ENCODE measurements around the gene BCDIN3D.

Gene BCDIN3D

DNA sequence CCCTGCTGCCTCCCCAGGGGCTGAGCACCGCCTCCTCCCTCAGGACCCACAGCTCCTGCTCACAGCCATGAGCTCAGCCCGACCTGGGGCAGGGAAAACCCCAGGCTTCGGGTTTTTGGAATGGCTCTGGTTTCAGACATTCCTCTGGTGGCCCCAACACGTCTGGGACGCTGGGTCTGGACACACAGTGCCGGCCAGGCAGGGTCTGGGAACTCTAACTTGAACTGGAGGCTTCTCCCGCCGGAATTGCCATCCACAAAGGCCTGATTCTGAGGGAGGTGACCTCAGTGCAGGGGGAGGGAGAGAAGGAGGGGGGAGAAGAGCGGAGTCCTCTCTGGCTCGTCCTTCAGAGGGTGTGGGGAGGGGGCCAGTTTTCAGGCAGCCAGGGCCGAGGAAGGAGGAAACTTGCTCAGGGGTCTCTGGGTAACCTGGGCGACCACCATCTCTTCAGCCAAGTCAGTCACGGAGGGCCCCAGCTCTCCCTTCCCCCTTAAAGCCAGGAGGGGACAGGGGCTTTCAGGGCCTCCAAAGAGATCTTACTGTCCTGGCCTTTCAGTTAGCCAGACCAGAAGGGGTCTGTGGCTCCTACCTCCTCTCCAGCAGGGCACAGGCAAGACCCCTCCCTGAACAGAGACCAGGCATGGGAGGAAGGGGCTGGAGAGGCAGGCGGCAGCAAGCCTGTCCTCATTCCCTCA is 34.1 kb downstream of the BCDIN3D start:
- Histone ChIP-seq H3K4me3 (ENCODE audit: insufficient read depth, low read depth, low read length, poor library complexity, severe bottlenecking) (no peak overlapping the region), H3K9me3 (ENCODE audit: control insufficient read depth, low read length) (no peaks in the 10 kb centered on the region), H3K27ac (ENCODE audit: insufficient read depth, low read length, poor library complexity, severe bottlenecking) (no peak overlapping the region), H3K4me1 (ENCODE audit: control insufficient read depth, insufficient read depth, low read length, poor library complexity, severe bottlenecking) (no peaks in the 10 kb centered on the region), H3K27me3 (replicated peaks; ENCODE audit: control insufficient read depth, insufficient read depth, low read length, poor library complexity, severe bottlenecking) (no peaks in the 10 kb centered on the region), H3K36me3 (ENCODE audit: control insufficient read depth, insufficient read depth, low read length) (peaks cover 6% of the 10 kb centered on the region)
- no peak for DNase-seq

DNA sequence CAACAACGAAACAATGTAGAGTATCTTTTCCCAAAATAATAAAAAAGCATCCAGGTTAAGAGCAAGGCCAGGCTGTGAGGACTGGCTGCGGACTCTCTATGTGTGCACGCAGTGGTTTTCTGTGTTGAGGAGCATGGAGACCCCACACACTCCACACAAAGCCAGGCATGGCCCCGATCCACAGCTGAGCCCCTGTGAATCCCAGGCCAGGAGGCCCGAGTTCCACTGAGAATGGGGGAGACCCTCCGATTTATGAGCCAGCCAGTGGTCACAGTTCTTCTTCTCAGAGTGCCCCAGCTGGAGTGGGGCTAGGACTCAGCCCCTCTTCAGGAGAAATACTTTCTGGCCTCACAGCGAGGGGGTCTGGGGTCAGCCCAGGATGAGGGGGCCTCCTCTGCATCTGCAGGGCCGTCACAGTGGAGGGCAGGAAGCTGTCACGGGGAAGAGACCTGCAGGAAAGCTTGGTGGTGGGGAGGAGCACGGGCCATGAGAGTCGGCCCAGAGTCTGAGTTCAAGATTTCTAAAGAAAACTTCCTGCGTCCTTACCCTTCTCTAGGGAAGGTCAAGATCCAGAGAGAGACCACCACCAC is 34.8 kb downstream of the BCDIN3D start:
- Histone ChIP-seq H3K4me3 (ENCODE audit: insufficient read depth, low read depth, low read length, poor library complexity, severe bottlenecking) (no peak overlapping the region), H3K36me3 (ENCODE audit: control insufficient read depth, insufficient read depth, low read length) (peaks cover 6% of the 10 kb centered on the region), H3K4me1 (ENCODE audit: control insufficient read depth, insufficient read depth, low read length, poor library complexity, severe bottlenecking) (no peaks in the 10 kb centered on the region), H3K27me3 (replicated peaks; ENCODE audit: control insufficient read depth, insufficient read depth, low read length, poor library complexity, severe bottlenecking) (no peaks in the 10 kb centered on the region), H3K9me3 (ENCODE audit: control insufficient read depth, low read length) (no peaks in the 10 kb centered on the region), H3K27ac (ENCODE audit: insufficient read depth, low read length, poor library complexity, severe bottlenecking) (no peak overlapping the region)
- DNase-seq = no peak

DNA sequence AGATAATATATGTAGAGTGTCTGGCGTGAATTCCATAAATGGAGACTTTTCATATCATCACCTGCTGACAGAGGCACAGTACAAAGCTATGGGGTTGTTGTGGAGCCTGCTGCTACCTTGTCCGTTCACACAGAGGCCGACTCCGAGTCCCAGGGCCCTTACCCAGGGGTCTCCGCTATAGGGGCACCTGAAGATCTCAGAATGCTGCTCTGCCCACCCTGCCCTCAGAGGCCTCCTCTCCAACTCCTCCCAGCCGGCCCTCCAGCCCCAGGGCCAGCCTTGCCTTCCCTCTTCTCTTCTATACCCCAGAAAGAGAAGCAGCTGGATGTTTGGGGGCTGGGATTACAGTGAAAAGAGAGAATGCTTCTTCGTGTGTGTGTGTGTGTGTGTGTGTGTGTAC is 36.0 kb downstream of the BCDIN3D start:
- DNase-seq = no peak
- Histone ChIP-seq H3K27ac (ENCODE audit: insufficient read depth, low read length, poor library complexity, severe bottlenecking) (no peak overlapping the region), H3K36me3 (ENCODE audit: control insufficient read depth, insufficient read depth, low read length) (peaks cover 6% of the 10 kb centered on the region), H3K27me3 (replicated peaks; ENCODE audit: control insufficient read depth, insufficient read depth, low read length, poor library complexity, severe bottlenecking) (no peaks in the 10 kb centered on the region), H3K9me3 (ENCODE audit: control insufficient read depth, low read length) (no peaks in the 10 kb centered on the region), H3K4me1 (ENCODE audit: control insufficient read depth, insufficient read depth, low read length, poor library complexity, severe bottlenecking) (no peaks in the 10 kb centered on the region), H3K4me3 (ENCODE audit: insufficient read depth, low read depth, low read length, poor library complexity, severe bottlenecking) (no peak overlapping the region)

DNA sequence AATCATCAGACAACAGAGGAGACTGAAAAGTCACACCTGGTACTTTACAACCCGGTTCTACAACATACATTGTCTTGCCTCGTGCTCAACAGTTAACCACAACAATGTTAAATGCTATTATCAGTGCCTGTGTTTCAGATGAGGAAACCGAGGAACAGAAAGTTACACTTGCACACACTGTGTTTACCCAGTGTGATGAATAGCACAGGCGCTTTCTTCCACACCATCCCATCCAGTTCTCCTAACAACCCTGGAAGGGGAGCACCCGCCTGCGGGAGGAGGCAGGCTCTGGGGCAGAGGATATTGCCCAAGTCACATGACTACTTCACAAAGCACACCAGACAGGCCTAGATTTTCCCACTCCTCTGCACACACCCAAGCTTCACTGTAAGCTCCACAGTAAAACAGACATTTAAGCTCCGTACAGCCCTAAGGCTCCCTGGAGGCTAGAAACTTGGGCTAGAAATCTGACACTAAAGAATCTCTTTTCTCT is 36.5 kb downstream of the BCDIN3D start:
- peaks cover 10% of the 10 kb centered on the region for H3K36me3 ChIP-seq (ENCODE audit: control insufficient read depth, insufficient read depth, low read length)
- no peaks in the 10 kb centered on the region for H3K9me3 ChIP-seq (ENCODE audit: control insufficient read depth, low read length)
- DNase-seq = no peak
- H3K27ac ChIP-seq (ENCODE audit: insufficient read depth, low read length, poor library complexity, severe bottlenecking) = no peak overlapping the region
- H3K4me3 ChIP-seq (ENCODE audit: insufficient read depth, low read depth, low read length, poor library complexity, severe bottlenecking) = no peak overlapping the region
- no peaks in the 10 kb centered on the region for H3K4me1 ChIP-seq (ENCODE audit: control insufficient read depth, insufficient read depth, low read length, poor library complexity, severe bottlenecking)
- H3K27me3 ChIP-seq (replicated peaks; ENCODE audit: control insufficient read depth, insufficient read depth, low read length, poor library complexity, severe bottlenecking) = no peaks in the 10 kb centered on the region

DNA sequence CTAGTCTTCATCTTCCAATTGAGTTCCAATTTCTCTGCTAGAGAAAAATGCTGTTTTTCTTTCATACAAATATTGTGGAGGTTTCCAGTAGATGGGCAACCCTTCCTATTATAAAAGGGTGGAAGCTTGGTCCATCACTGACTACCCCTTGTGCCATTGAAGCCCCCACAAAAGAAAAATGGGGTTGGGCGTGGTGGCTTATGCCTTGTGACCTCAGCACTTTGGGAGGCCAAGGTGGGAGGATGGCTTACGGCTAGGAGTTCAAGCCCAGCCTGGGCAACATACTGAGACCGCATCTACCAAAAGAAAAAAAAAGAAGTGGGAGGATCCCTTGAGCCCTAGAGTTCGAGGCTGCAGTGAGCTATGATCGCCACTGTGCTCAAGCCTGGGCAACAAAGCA is 37.5 kb downstream of the BCDIN3D start:
- H3K27ac ChIP-seq (ENCODE audit: insufficient read depth, low read length, poor library complexity, severe bottlenecking) = no peak overlapping the region
- no peaks in the 10 kb centered on the region for H3K9me3 ChIP-seq (ENCODE audit: control insufficient read depth, low read length)
- H3K4me3 ChIP-seq (ENCODE audit: insufficient read depth, low read depth, low read length, poor library complexity, severe bottlenecking) = no peak overlapping the region
- no peak for DNase-seq
- peaks cover 13% of the 10 kb centered on the region for H3K36me3 ChIP-seq (ENCODE audit: control insufficient read depth, insufficient read depth, low read length)
- H3K27me3 ChIP-seq (replicated peaks; ENCODE audit: control insufficient read depth, insufficient read depth, low read length, poor library complexity, severe bottlenecking) = no peaks in the 10 kb centered on the region
- H3K4me1 ChIP-seq (ENCODE audit: control insufficient read depth, insufficient read depth, low read length, poor library complexity, severe bottlenecking) = no peaks in the 10 kb centered on the region

DNA sequence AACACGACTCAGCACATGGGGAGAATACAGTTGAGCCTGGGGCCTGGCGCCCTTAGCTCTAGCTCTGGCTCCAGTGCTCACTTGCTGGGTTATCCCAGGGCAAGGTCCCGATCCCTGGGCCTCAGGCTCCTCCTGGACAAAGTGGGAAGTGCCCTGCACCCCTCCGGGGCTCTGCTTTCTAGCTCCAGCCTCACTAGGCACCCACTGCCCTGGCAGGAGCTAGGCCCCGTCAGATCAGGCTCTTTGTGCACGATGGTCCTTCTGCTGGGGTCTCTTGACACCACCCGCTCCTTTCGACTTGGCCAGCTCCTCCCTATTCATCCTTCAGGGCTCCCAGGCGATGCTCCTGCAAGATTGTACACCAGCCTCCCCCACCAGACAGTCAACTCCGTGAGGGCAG is 38.1 kb downstream of the BCDIN3D start:
- H3K4me3 ChIP-seq (ENCODE audit: insufficient read depth, low read depth, low read length, poor library complexity, severe bottlenecking) = no peak overlapping the region
- DNase-seq = no peak
- H3K9me3 ChIP-seq (ENCODE audit: control insufficient read depth, low read length) = no peaks in the 10 kb centered on the region
- no peaks in the 10 kb centered on the region for H3K27me3 ChIP-seq (replicated peaks; ENCODE audit: control insufficient read depth, insufficient read depth, low read length, poor library complexity, severe bottlenecking)
- H3K27ac ChIP-seq (ENCODE audit: insufficient read depth, low read length, poor library complexity, severe bottlenecking) = no peak overlapping the region
- no peaks in the 10 kb centered on the region for H3K4me1 ChIP-seq (ENCODE audit: control insufficient read depth, insufficient read depth, low read length, poor library complexity, severe bottlenecking)
- H3K36me3 ChIP-seq (ENCODE audit: control insufficient read depth, insufficient read depth, low read length) = peaks cover 13% of the 10 kb centered on the region

DNA sequence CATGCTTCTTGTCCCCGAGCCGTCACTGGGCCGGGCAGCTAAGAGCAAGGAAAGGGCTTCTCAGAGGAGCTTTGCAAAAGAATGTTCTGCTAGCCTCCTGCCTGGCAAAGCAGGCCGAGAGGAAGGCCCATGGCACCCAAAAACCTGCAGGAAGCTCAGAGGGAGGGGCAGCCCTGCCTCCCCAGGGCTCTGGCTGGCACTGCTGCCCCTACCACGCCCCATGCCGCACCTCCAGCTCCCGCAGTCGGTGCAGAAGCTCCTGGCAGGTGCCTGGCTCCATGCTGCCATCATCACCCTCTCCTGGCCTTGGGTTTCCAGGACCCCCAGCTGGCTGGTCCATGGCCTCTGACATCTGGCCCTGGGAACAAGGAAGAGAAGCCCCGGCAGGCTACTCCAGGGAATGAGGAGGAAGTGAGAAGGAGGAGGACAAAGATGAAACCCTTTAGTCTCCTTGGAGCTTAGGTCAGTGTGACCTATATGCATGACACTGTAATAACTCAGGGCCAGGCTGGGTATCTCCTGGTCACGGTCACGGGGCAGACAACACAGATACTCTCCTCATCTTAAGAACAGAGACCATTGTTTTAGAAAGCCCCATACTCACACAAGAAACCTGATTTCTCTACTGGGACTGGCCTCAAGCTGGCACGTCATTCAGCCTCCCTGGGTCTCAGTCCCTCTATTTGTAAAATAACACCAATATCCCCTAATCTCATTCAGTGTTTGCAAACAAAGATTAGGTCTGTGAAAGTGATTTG is 39.0 kb downstream of the BCDIN3D start:
- no peaks in the 10 kb centered on the region for H3K27me3 ChIP-seq (replicated peaks; ENCODE audit: control insufficient read depth, insufficient read depth, low read length, poor library complexity, severe bottlenecking)
- no peak for DNase-seq
- H3K4me1 ChIP-seq (ENCODE audit: control insufficient read depth, insufficient read depth, low read length, poor library complexity, severe bottlenecking) = no peaks in the 10 kb centered on the region
- H3K36me3 ChIP-seq (ENCODE audit: control insufficient read depth, insufficient read depth, low read length) = peaks cover 13% of the 10 kb centered on the region
- H3K9me3 ChIP-seq (ENCODE audit: control insufficient read depth, low read length) = no peaks in the 10 kb centered on the region
- no peak overlapping the region for H3K27ac ChIP-seq (ENCODE audit: insufficient read depth, low read length, poor library complexity, severe bottlenecking)
- H3K4me3 ChIP-seq (ENCODE audit: insufficient read depth, low read depth, low read length, poor library complexity, severe bottlenecking) = no peak overlapping the region

DNA sequence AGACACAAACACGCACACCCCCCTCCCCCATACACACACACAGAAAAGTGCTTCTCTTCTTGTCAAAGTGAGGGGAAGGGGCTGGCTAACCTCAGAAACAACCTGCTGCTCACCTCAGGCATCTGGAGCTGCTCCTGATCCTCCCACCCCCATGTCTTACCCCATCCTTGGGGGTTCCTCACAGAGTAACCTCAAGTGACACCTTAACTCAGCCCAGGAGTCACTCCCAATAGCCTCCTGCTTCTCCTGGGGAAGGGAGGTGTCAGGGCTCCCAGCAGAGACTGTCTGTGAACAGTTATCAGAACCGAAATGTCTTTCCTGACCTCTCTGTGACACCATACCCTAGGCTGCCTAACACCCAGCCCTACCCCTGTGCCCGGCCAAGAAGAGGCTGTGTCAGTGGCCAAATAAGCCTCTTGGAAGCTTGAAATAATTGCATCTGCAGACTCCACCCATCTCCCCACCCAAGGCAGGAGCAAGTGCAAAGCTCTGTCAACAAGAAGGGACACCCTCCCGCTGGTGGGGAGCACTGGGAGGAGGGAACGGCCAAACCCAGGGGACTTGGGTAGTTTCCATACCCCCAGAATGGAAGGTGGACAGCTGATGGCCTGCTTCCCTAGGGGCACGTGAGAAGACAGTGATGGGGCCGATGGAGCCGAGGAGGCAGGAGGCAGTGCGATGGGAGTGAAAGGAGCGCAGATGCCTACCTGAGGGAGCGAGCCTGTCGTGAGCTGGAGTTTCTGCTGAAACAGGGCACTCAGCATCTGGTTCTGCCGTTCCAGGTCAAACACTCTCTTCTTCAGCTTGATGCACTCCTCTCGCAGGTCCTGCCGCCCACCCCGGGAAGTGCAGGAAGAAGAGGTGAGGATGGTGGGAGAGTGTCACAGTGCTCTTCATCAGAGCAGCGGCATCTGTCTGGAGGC is 41.5 kb downstream of the BCDIN3D start:
- Histone ChIP-seq H3K4me1 (ENCODE audit: control insufficient read depth, insufficient read depth, low read length, poor library complexity, severe bottlenecking) (no peaks in the 10 kb centered on the region), H3K27me3 (replicated peaks; ENCODE audit: control insufficient read depth, insufficient read depth, low read length, poor library complexity, severe bottlenecking) (no peaks in the 10 kb centered on the region), H3K27ac (ENCODE audit: insufficient read depth, low read length, poor library complexity, severe bottlenecking) (no peak overlapping the region), H3K36me3 (ENCODE audit: control insufficient read depth, insufficient read depth, low read length) (peaks cover 13% of the 10 kb centered on the region), H3K9me3 (ENCODE audit: control insufficient read depth, low read length) (no peaks in the 10 kb centered on the region), H3K4me3 (ENCODE audit: insufficient read depth, low read depth, low read length, poor library complexity, severe bottlenecking) (no peak overlapping the region)
- DNase-seq = no peak

DNA sequence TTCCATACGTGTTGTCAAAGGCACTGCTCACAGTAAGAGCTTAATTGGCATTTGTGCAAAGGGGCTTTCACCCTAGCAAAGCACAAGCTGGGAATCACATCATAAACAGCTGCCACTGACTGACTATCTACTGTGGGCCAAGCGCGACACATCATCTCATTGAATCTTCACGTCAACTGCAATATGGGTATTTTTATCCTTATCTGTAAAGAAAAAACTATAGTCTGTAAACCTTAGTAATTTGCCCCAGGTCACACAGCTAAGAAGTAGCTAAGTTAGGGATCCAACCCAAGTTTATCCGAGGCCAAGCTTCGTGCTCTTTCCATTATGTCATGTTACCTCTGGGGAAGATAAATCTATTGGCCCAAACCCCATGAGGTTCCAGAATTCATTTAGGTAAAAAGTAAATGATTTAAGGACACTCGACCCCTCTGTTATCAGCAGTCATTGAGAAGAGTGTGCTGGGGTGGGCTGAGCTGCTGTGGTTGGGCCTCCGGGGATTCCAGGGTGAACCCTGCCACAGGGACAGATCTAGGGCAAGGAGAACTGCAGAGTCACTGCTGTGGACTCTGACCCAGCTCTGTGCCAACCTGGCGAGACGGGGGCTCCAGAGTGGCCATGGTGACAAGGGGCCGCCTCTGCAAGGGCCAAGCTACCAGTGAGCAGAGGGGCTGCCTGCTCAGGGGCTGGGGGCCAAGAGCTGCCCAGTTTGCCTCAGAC is 42.3 kb downstream of the BCDIN3D start:
- H3K4me3 ChIP-seq (ENCODE audit: insufficient read depth, low read depth, low read length, poor library complexity, severe bottlenecking) = no peak overlapping the region
- no peak for DNase-seq
- H3K9me3 ChIP-seq (ENCODE audit: control insufficient read depth, low read length) = no peaks in the 10 kb centered on the region
- H3K27ac ChIP-seq (ENCODE audit: insufficient read depth, low read length, poor library complexity, severe bottlenecking) = no peak overlapping the region
- H3K4me1 ChIP-seq (ENCODE audit: control insufficient read depth, insufficient read depth, low read length, poor library complexity, severe bottlenecking) = no peaks in the 10 kb centered on the region
- peaks cover 13% of the 10 kb centered on the region for H3K36me3 ChIP-seq (ENCODE audit: control insufficient read depth, insufficient read depth, low read length)
- H3K27me3 ChIP-seq (replicated peaks; ENCODE audit: control insufficient read depth, insufficient read depth, low read length, poor library complexity, severe bottlenecking) = no peaks in the 10 kb centered on the region
